Peyer's patch (tissue), 4 donors: ENCODE measurements around the gene ARHGEF1. TPM values are rescaled to one million over a fixed set of nuclear protein-coding genes. Genes with fewer than 3 reads are reported as not detected.
"Not testable (repeated sequence)": the region's sequence is repeated elsewhere in the genome, so short reads cannot be mapped to it uniquely, and the experiment has no call there.

Experiments used
- DNase-seq, 3 donors: peaks; one replicate each; pipeline ENCODE4 v3.0.0-alpha.2; 2017 to 2019
- H3K27ac ChIP-seq, 4 donors: fragments of 200-600 bp; sonication (generic); one replicate each; pipeline ENCODE4 v1.5.1; 2016 to 2019
- H3K27me3 ChIP-seq, 2 donors: fragments of 200-600 bp; sonication (generic); one replicate each; pipeline ENCODE4 v1.5.1; 2019
- H3K36me3 ChIP-seq, 3 donors: fragments of 200-600 bp; sonication (generic); one replicate each; pipeline ENCODE4 v1.5.1; 2016 to 2019
- H3K4me1 ChIP-seq, 4 donors: fragments of 200-600 bp; sonication (generic); one replicate each; pipeline ENCODE4 v1.5.1; 2016 to 2019
- H3K4me3 ChIP-seq, 4 donors: fragments of 200-600 bp; sonication (generic); 1 replicate in 3 of 4; 2 replicates in 1 of 4; pipeline ENCODE4 v1.5.1; 2016 to 2019; ENCODE audit warnings: mild to moderate bottlenecking in 1 of 4
- H3K9me3 ChIP-seq, 4 donors: fragments of 200-600 bp; sonication (generic); one replicate each; pipeline ENCODE4 v1.5.1; 2016 to 2019; ENCODE audit warnings: mild to moderate bottlenecking in 1 of 4
- CTCF ChIP-seq, 6 experiments: fragments of 450-650 bp in 4 of 6; fragments of 200-600 bp in 2 of 6; sonication (generic) in 1 of 6; IDR thresholded peaks; one replicate each; pipeline ENCODE4 v1.5.1; 2017 to 2019; ENCODE audit warnings: antibody characterized with exemption in 6 of 6, mild to moderate bottlenecking in 3 of 6, moderate library complexity in 1 of 6
- POLR2A ChIP-seq, 2 donors: fragments of 450-650 bp; IDR thresholded peaks; one replicate each; pipeline ENCODE4 v1.5.1; 2017; ENCODE audit warnings: antibody characterized with exemption in 2 of 2, mild to moderate bottlenecking in 2 of 2, moderate library complexity in 2 of 2
- total RNA-seq, 4 donors: library from RNA; depleted of rRNA; stranded (reverse); fragments of >200 nt; gene quantifications; one replicate each; pipeline ENCODE4 v1.1.0, GENCODE V29; 2016

The ARHGEF1 gene
- total RNA-seq, 4 donors from 2014 or later: 90.0 to 368 (median 148) TPM

- no peaks in the 10 kb centered on the region for H3K9me3 ChIP-seq
- TF ChIP-seq POLR2A (IDR thresholded peaks at IDR 0.05) (no peak), CTCF (IDR thresholded peaks at IDR 0.05) (no peak)
- H3K36me3 ChIP-seq: no peaks in the 10 kb centered on the region
- H3K4me1 ChIP-seq: peaks cover 0 to 27% (median 7%) of the 10 kb centered on the region in 4 donors
- no peak overlapping the region for H3K4me3 ChIP-seq
- no peak for DNase-seq
- H3K27me3 ChIP-seq: peaks cover 0 to 29% of the 10 kb centered on the region in 2 donors
- no peak overlapping the region for H3K27ac ChIP-seq
Observed at GRCh38 chr19:41935760-41936415, 52.9 kb downstream of the ARHGEF1 start.

GRCh38 chr19:41936416-41936850, 53.4 kb downstream of the ARHGEF1 start:
- H3K4me1 ChIP-seq: peaks cover 0 to 32% (median 12%) of the 10 kb centered on the region in 4 donors
- no peaks in the 10 kb centered on the region for H3K36me3 ChIP-seq
- H3K9me3 ChIP-seq: no peaks in the 10 kb centered on the region
- no peak for DNase-seq
- no peak overlapping the region for H3K27ac ChIP-seq
- peaks cover 0 to 25% of the 10 kb centered on the region in 2 donors for H3K27me3 ChIP-seq
- H3K4me3 ChIP-seq: no peak overlapping the region
- TF ChIP-seq POLR2A (IDR thresholded peaks at IDR 0.05): no peak
- TF ChIP-seq CTCF (IDR thresholded peaks at IDR 0.05): no peak

- H3K27me3 ChIP-seq: peaks cover 0 to 22% of the 10 kb centered on the region in 2 donors
- no peaks in the 10 kb centered on the region for H3K9me3 ChIP-seq
- no peak for DNase-seq
- no peaks in the 10 kb centered on the region for H3K36me3 ChIP-seq
- no peak overlapping the region for H3K4me3 ChIP-seq
- peak overlapping the region in 1 of 4 donors; percentile 65 for H3K27ac ChIP-seq
- peaks cover 0 to 32% (median 13%) of the 10 kb centered on the region in 4 donors for H3K4me1 ChIP-seq
- TF ChIP-seq CTCF (IDR thresholded peaks at IDR 0.05): no peak
- no peak for TF ChIP-seq POLR2A (IDR thresholded peaks at IDR 0.05)
Observed at GRCh38 chr19:41936961-41937360, 54.0 kb downstream of the ARHGEF1 start.

- H3K4me3 ChIP-seq: no peak overlapping the region
- TF ChIP-seq CTCF (IDR thresholded peaks at IDR 0.05) (no peak), POLR2A (IDR thresholded peaks at IDR 0.05) (no peak)
- H3K9me3 ChIP-seq: no peaks in the 10 kb centered on the region
- peaks cover 0 to 22% of the 10 kb centered on the region in 2 donors for H3K27me3 ChIP-seq
- H3K36me3 ChIP-seq: no peaks in the 10 kb centered on the region
- H3K4me1 ChIP-seq: peaks cover 0 to 29% (median 13%) of the 10 kb centered on the region in 4 donors
- H3K27ac ChIP-seq: peak overlapping the region in 1 of 4 donors; percentile 65
- DNase-seq: no peak
Observed at GRCh38 chr19:41937525-41938468, 54.8 kb downstream of the ARHGEF1 start.

- not testable (repeated sequence) for DNase-seq, H3K9me3 ChIP-seq, H3K36me3 ChIP-seq, H3K4me3 ChIP-seq, H3K27ac ChIP-seq
- peaks cover 0 to 22% of the 10 kb centered on the region in 2 donors for H3K27me3 ChIP-seq
- H3K4me1 ChIP-seq: peaks cover 0 to 26% (median 13%) of the 10 kb centered on the region in 4 donors
Observed at GRCh38 chr19:41939209-41939608, 56.2 kb downstream of the ARHGEF1 start.
